HepG2 (cell line): ENCODE results near the gene RAB6B.

Experiments
- CTCF ChIP-seq: sonication (generic); formaldehyde crosslinking; IDR thresholded peaks from 2 replicates; pipeline ENCODE4 v1.5.0; 2020; ENCODE audit warnings: mild to moderate bottlenecking, missing genetic modification reagents, moderate library complexity
- POGZ ChIP-seq: sonication (generic); formaldehyde crosslinking; IDR thresholded peaks from 2 replicates; pipeline ENCODE4 v1.4.0; 2020; ENCODE audit warnings: mild to moderate bottlenecking, missing genetic modification reagents
- PRDM10 ChIP-seq: sonication (generic); formaldehyde crosslinking; IDR thresholded peaks from 2 replicates; pipeline ENCODE4 v1.4.0; 2020; ENCODE audit warnings: low read depth, missing genetic modification reagents
- SIN3A ChIP-seq: IDR thresholded peaks from 2 replicates; pipeline ENCODE4 v1.6.1; 2011; ENCODE audit warnings: low read depth, mild to moderate bottlenecking, control low read depth, low read length, borderline replicate concordance
- SKIL ChIP-seq: sonication (generic); formaldehyde crosslinking; IDR thresholded peaks from 2 replicates; pipeline ENCODE4 v1.8.0; 2022; ENCODE audit warnings: missing genetic modification reagents, mild to moderate bottlenecking, moderate library complexity, borderline replicate concordance
- SOX13 ChIP-seq, 3 experiments: fragments of 450-650 bp in 1 of 3; sonication (generic) in 1 of 3; formaldehyde crosslinking in 1 of 3; IDR thresholded peaks in 2 of 3; conservative IDR thresholded peaks in 1 of 3; 2 replicates each; pipeline versions ENCODE4 v1.5.0 to v1.6.1; 2016 to 2020; ENCODE audit warnings: antibody characterized with exemption in 1 of 3, mild to moderate bottlenecking in 1 of 3, missing compliant biosample characterization in 1 of 3, missing genetic modification reagents in 1 of 3, moderate library complexity in 1 of 3
- TEAD2 ChIP-seq: sonication (generic); formaldehyde crosslinking; IDR thresholded peaks from 2 replicates; pipeline ENCODE4 v1.9.0; 2021; ENCODE audit warnings: missing genetic modification reagents
- U2AF2 ChIP-seq: fragments of 200-400 bp; formaldehyde crosslinking; IDR thresholded peaks from 2 replicates; pipeline ENCODE4 v1.6.1; 2017; ENCODE audit warnings: low read depth, mild to moderate bottlenecking, low read length
- ZFP36 ChIP-seq: fragments of 150-350 bp; IDR thresholded peaks from 2 replicates; pipeline ENCODE4 v1.6.1; 2018; ENCODE audit warnings: borderline replicate concordance, low read length, low read depth; ENCODE audit not compliant: partially characterized antibody
- ZNF205 ChIP-seq: IDR thresholded peaks from 2 replicates; pipeline ENCODE4 v1.6.1; 2018; ENCODE audit warnings: missing biosample characterization, missing genetic modification reagents
- ZNF580 ChIP-seq: IDR thresholded peaks from 2 replicates; pipeline ENCODE4 v1.6.1; 2016; ENCODE audit warnings: low read depth, borderline replicate concordance
- ZNF776 ChIP-seq: sonication (generic); formaldehyde crosslinking; IDR thresholded peaks from 2 replicates; pipeline ENCODE4 v1.4.0; 2020; ENCODE audit warnings: mild to moderate bottlenecking, missing genetic modification reagents

GRCh38 chr3:133935843-133936769 lies 40.4 kb upstream of the RAB6B start:
- no peak for TF ChIP-seq ZNF776 (CRISPR knock-in tag)
- TF ChIP-seq PRDM10 (CRISPR knock-in tag) = no peak
- no peak for TF ChIP-seq POGZ (CRISPR knock-in tag)
- no peak for TF ChIP-seq ZFP36
- no peak for TF ChIP-seq ZNF205 (CRISPR knock-in tag)
- no peak for TF ChIP-seq SIN3A
- no peak for TF ChIP-seq SOX13 (IDR thresholded peaks at IDR 0.05)
- no peak for TF ChIP-seq SOX13 (CRISPR knock-in tag; conservative IDR thresholded peaks at IDR 0.05 in 1 of 2, IDR thresholded peaks at IDR 0.05 in 1 of 2)
- no peak for TF ChIP-seq SKIL
- TF ChIP-seq ZNF580 (CRISPR knock-in tag) = no peak
- TF ChIP-seq CTCF (CRISPR knock-in tag) = no peak
- no peak for TF ChIP-seq U2AF2
- no peak for TF ChIP-seq TEAD2 (CRISPR knock-in tag)
